Measurements from ENCODE around the gene TSPAN9.

- TF ChIP-seq CTCF (IDR thresholded peaks at IDR 0.05) = no peak
- no peak for TF ChIP-seq POLR2A (IDR thresholded peaks at IDR 0.05)
These were observed 6.2 kb downstream of the TSPAN9 start for GRCh38 chr12:3083241-3083920.
